Stimulated activated CD8-positive, alpha-beta memory T cell treated with anti-CD3 and anti-CD28 coated beads, Interleukin-7, amount 100 ng/mL, for 48 hours (primary cell): ENCODE measurements around the gene TFDP2.
"Not testable (repeated sequence)": the region's sequence is repeated elsewhere in the genome, so short reads cannot be mapped to it uniquely, and the experiment has no call there.

Source experiments
- DNase-seq, 2 donors: peaks; one replicate each; pipeline ENCODE4 v3.0.0-alpha.2; 2020; ENCODE audit warnings: low read depth in 1 of 2; ENCODE audit errors: extremely low read depth in 1 of 2

The TFDP2 gene

GRCh38 chr3:142027300-142027699 lies 122.0 kb downstream of the TFDP2 start:
- no peak for DNase-seq

DNA sequence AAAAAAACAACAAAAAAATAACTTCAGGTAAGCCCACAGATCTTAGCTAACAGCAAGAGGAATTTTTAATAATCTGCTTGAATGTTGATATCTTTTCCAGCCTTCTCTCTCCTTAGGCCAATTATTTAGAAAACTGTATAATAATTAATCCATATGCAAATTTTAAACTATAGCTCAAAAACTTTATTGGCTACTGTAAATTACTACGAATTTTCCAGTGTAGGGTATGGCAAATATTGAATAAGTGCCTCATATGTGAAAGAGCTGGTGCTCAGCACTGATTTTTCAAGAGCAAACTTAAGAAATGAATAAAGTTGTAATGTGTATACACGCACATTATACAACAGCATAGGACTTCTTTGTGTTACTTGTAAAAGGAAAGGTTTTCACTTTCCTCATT lies 123.0 kb downstream of the TFDP2 start:
- DNase-seq: no peak

GRCh38 chr3:142022381-142022780 lies 127.0 kb downstream of the TFDP2 start:
- DNase-seq: no peak

DNA sequence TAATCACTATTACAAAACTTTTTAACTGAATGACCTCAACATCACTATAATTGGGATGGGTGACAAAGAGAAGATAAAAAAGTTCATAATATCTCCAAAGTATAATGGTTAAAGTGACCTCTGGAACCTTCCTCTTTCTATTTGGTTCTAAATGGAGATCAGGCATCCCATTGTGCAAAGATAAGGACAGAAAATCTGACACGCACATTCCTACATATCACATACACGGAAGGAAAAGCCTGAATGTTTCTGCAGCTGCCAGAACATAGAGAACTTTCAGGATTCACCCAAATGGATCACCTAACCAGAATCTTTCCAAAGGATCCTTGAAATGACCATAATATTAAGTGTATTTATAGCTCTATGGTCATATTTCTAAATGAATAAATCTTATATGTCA lies 128.2 kb downstream of the TFDP2 start:
- DNase-seq: no peak

DNA sequence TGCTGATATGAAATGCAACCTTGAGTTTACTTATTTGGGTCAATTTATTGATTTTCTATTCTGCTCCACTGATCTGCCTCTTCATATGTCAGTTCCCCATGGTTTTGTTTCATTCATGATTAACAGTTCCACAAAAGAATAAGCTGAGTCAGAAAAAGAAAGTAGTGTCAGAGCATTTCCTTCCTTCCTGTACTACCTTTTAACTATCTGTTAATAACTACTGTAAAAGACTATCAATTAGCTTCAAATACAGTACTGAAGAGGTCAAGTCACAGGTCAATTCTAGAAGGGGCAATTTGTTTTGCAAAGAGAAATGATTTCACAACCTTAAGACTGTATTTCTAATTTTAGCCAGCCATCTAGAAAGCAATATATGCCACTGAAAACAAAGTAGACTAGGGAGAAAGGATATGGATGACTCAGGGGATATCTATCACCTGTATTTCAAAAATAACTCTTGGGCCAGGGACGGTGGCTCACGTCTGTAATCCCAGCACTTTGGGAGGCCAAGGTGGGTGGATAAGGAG lies 129.5 kb downstream of the TFDP2 start:
- DNase-seq: no peak

DNA sequence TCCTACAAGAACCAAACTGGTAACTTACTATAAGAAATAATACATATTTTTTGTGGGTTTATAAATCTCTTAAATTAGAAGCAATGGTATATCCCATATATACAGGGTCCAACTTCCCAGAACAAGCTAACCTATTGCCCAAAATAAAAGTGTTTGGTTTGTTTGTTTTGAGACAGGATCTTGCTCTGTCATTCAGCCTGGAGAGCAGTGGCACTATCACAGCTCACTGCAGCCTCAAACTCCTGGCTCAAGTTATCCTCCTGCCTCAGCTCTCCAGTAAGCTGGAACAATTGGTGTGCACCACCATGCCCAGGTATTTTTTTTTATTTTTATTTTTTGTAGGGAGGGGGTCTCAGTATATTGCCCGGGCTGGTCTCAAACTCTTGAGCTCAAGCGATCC lies 135.4 kb downstream of the TFDP2 start:
- no peak for DNase-seq

DNA sequence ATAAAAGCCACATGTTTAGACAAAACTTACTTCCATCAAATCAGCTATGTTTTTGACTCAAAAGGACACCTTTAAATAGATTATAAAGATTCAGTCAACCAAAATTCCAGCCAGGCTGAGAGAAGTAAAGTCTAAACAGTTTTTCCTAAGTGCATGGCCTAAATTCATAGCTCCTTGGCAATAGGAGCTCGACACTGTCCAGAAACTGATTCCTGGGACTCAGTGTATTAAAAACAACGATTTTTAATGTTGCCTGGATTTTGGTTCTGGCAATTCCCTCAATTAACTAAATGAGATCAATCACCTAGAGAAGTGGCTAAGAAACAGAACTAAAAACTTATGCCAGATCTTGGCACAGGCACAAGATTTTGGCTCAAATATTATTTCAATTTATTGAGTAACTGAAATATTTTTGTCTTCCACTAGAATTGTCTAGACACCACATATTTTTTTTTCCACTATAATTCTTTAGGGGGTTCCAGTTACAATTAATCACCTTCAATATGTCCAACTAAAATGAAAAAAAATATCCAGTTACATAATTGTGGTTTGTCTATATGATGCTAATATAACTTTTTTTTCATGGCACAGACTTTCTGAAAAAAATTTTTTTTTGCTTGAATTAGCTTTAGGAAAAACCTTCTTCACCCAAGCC lies 135.9 kb downstream of the TFDP2 start:
- DNase-seq: no peak

GRCh38 chr3:142009029-142009428 lies 140.3 kb downstream of the TFDP2 start:
- DNase-seq: no peak

GRCh38 chr3:142007710-142008399 lies 141.5 kb downstream of the TFDP2 start:
- no peak for DNase-seq

GRCh38 chr3:142004957-142005356 lies 144.4 kb downstream of the TFDP2 start:
- DNase-seq: not testable (repeated sequence)

DNA sequence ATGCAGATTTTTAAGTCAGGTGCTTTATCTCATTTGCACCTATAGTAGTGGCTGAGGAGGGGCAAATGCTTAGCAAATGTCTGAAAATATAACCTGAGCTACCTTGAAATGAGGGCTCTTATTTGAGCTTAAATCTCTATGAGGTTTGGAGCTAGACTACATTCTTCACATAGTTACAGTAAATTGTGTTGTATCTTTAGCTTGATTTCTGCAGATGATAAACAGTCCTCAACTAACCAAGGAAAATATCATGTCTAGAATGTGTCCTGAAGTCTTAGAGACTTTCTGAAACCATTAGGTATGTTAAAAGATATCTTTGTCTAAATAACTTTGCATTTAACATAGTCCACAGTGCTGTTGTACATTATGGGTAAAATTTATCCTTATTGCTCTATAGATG lies 145.3 kb downstream of the TFDP2 start:
- no peak for DNase-seq

- no peak for DNase-seq
These were observed 146.1 kb downstream of the TFDP2 start for GRCh38 chr3:142003291-142003690.

GRCh38 chr3:142000325-142000870 lies 148.9 kb downstream of the TFDP2 start:
- no peak for DNase-seq

GRCh38 chr3:141998669-141999290 lies 150.6 kb downstream of the TFDP2 start:
- DNase-seq: no peak

DNA sequence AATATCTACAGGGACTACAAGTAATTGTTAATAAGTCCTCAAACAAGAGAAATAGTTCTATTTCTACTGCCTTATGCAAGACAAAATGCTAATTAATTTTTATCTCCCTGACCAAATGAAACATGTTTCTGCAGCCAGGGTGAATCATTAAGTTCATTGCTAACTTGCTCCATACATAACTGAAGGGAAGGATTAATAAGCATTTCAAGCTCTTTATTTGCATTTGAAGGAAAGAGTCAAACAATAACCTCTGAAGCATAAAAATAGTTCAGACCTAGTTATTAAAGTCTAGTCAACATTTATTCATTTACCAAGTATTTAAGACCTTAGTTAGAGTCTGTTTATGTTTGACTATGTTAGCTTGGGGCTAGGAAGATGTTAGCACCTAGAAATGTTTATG lies 152.9 kb downstream of the TFDP2 start:
- DNase-seq: no peak

GRCh38 chr3:141994856-141995255 lies 154.5 kb downstream of the TFDP2 start:
- no peak for DNase-seq

DNA sequence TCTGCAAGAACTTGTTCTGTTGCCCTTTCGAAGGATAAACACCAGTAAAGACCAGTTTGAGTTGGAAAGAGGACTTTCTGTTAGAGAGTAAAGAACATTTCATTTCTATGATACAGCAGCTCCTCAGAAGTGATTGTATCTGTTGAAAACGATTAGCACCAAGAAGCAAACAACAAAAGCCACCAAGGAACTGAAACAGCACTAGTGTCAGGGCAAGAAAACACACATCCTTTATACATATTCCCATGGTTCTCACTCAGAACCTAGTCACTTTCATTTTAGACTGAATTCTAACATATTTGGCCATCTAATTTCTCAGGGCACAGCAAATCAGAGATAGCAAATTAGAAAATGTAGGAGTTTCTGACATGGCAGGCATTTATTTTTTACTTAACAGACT lies 156.8 kb downstream of the TFDP2 start:
- no peak for DNase-seq

DNA sequence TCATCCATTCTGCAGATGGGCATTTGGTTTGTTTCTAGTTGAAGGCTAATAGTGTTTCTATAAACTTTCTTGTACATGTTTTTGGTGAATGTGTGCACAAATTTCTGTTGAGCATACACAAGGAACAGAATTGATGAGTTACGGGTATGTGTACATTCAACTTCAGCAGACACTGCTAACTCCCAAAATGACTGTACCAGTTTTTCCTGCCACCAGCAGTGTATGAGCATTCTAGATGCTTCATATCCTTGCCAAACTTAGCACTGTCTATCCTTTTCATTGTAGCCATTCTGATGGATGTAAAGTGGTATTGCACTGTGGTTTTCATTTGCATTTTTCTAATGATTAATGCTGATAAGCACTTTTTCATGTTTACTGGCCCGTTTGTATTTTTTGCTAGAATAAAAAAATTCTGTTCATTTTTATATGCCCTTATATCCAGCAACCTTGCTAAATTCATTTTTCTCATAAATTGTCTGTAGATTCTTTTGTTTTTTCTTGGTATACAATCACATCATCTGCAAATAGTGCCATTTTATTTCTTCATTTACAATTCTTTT lies 162.7 kb downstream of the TFDP2 start:
- DNase-seq: no peak

DNA sequence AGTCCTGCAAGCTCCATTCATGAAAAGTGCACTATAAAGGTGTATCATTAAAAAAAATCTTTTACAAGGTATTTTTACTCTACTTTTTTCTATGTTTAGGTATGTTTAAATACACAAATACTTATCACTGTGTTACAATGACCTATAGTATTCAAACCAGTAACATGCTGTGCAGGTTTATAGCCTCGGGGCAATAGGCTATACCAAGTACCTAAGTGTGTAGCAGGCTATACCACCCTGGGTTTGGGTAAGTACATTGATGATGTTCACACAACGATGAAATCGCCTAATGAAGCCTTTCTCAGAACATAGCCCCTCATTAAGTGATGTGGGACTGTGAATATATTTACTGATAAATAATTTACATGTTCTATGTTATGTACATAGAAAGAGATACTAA lies 168.3 kb downstream of the TFDP2 start:
- DNase-seq: no peak

DNA sequence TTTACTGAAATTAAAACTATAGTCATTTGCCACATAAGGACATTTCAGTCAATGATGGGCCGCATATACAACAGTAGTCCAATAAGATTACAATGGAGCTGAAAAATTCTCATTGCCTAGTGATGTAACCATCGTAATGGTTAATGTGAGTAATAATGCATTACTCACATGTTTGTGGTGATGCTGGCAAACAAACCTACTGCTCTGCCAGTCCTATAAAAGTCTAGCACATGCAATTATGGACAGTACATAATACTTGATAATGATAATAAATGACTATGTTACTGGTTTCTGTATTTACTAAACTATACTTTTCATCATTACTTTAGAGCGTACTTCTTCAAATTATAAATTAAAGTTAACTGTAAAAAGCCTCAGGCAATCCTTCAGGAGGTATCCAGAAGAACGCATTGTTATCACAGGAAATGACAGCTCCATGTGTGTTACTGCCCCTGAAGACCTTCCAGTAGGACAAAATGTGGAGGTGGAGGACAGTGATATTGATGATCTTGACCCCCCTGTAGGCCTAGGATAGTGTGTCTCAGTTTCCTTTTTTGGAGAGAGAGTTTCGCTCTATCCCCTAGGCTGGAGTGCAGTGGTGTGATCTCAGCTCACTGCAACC lies 170.2 kb downstream of the TFDP2 start:
- DNase-seq: no peak

DNA sequence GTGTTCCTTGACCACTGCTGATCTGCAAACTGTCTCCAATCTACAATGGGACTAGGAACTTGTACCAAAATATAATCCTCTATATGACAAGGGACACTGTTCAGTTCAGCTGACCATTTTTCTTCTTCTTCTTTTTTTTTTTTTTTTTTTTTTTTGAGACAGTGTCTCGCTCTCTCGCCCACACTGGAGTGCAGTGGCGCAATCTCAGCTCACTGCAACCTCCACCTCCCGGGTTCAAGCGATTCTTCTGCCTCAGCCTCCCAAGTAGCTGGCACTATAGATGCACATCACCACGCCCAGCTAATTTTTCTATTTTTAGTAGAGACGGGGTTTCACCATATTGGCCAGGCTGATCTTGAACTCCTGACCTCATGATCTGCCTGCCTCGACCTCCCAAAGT lies 174.6 kb downstream of the TFDP2 start:
- not testable (repeated sequence) for DNase-seq
